ENCODE results near the gene ADCK1. TPM values are rescaled to one million over a fixed set of nuclear protein-coding genes. Genes with fewer than 3 reads are reported as not detected.

The ADCK1 gene
- total and polyA plus RNA-seq, 2 experiments from 2014 or later = 6.7 to 11.2 TPM

- no peak for TF ChIP-seq CREB1 (CRISPR knock-in tag; IDR thresholded peaks at IDR 0.05; ENCODE audit: low read depth)
Observed at GRCh38 chr14:77843195-77843594, 43.3 kb downstream of the ADCK1 start (continued).

GRCh38 chr14:77843651-77844050, 43.7 kb downstream of the ADCK1 start:
- no peak overlapping the region for H3K4me2 ChIP-seq
- TF ChIP-seq REST (IDR thresholded peaks at IDR 0.05; ENCODE audit: unreplicated experiment) (no peak), ETS1 (IDR thresholded peaks at IDR 0.05) (no peak), EZH2 (IDR thresholded peaks at IDR 0.05; ENCODE audit: low read depth, unreplicated experiment) (no peak), CREB1 (CRISPR knock-in tag; IDR thresholded peaks at IDR 0.05; ENCODE audit: low read depth) (no peak), POLR2AphosphoS5 (IDR thresholded peaks at IDR 0.05; ENCODE audit: low read depth) (no peak), NANOG (IDR thresholded peaks at IDR 0.05; ENCODE audit: borderline replicate concordance) (no peak), ZNF114 (CRISPR knock-in tag; IDR thresholded peaks at IDR 0.05) (no peak), JUNB (IDR thresholded peaks at IDR 0.05; ENCODE audit: unreplicated experiment) (no peak), ZNF462 (CRISPR knock-in tag; IDR thresholded peaks at IDR 0.05) (no peak), STAT1 (IDR thresholded peaks at IDR 0.05; ENCODE audit: unreplicated experiment) (no peak), EZH2phosphoT487 (IDR thresholded peaks at IDR 0.05; ENCODE audit: unreplicated experiment) (no peak), CTCF (conservative IDR thresholded peaks at IDR 0.05; ENCODE audit: low read depth in 2 of 2) (no peak), ZNF331 (CRISPR knock-in tag; IDR thresholded peaks at IDR 0.05; ENCODE audit: low read depth) (no peak)
- Mint-ChIP-seq H3K9me3 (no peaks in the 10 kb centered on the region), H3K4me1 (peaks cover 8% of the 10 kb centered on the region), H3K4me3 (no peak overlapping the region), H3K27ac (no peak overlapping the region), H3K27me3 (ENCODE audit: insufficient read depth, low read depth, poor library complexity) (peaks cover 4% of the 10 kb centered on the region), H3K36me3 (ENCODE audit: low read depth) (no peaks in the 10 kb centered on the region)
- no peaks in the 10 kb centered on the region for H3K36me3 ChIP-seq (ENCODE audit: insufficient read depth)
- ATAC-seq = no peak
- DNase-seq (ENCODE audit: low spot score) = no peak
- H3K27ac ChIP-seq (ENCODE audit: low read depth) = no peak overlapping the region
- H3K27me3 ChIP-seq (ENCODE audit: insufficient read depth) = no peaks in the 10 kb centered on the region
- H4K20me1 ChIP-seq (replicated peaks; ENCODE audit: insufficient read depth) = no peaks in the 10 kb centered on the region
- 0 out of 2 replicates have a peak, but pooled peaks cover 3% of the 10 kb centered on the region for H3K9me2 ChIP-seq (ENCODE audit: insufficient read depth)
- no peaks in the 10 kb centered on the region for H3F3A ChIP-seq (replicated peaks; ENCODE audit: low read depth)
- H2AFZ ChIP-seq = no peak overlapping the region
- H3K79me2 ChIP-seq (replicated peaks; ENCODE audit: insufficient read depth) = no peaks in the 10 kb centered on the region
- H3K4me1 ChIP-seq (ENCODE audit: insufficient read depth) = no peaks in the 10 kb centered on the region
- H3K4me3 ChIP-seq = no peak overlapping the region
